ENCODE results near the gene SGCE. TPM values are rescaled to one million over a fixed set of nuclear protein-coding genes. Genes with fewer than 3 reads are reported as not detected.
"Not testable (repeated sequence)": the region's sequence is repeated elsewhere in the genome, so short reads cannot be mapped to it uniquely, and the experiment has no call there.

The SGCE gene
- under 1 TPM; 0.70 to 0.82 TPM for total RNA-seq
- 2.2 TPM for polyA plus RNA-seq

DNA sequence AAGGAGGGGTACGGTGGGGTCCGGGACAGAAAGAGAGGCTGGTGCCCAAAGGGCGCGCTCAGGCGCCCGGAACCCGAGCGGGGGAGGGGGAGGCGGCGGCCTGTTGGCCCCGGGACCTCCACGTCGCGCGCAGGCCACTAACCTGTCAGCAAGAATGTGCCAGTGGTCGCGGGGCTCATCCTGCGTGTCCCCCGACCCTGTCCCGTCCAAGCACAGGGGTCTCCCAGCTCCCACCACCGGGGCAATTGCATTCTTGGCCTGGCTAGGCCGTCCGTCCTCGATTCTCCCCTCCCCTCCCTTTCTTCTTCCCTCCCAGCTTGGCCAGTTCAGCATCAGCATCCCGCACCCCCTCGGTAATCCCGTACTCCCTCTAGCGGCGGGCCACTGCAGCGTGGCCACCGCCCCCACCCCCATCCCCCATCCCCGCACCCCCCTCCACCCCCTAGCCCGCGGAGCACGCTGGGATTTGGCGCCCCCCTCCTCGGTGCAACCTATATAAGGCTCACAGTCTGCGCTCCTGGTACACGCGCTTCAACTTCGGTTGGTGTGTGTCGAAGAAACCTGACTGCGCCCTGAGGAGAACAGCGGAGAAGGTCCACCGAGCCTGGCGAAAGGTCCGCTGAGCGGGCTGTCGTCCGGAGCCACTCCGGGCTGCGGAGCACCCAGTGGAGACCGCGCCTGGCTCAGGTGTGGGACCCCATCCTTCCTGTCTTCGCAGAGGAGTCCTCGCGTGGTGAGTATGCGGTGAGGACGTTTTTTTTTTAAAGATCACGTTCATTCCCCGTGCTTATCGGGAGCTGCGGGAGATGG is at the start of gene SGCE:
Gene SGCE (minus strand): TSS at position 286 of the 810 bp plus-strand sequence. CDS start 35 bp downstream, at position 251.
- Mint-ChIP-seq H3K27ac (peak within 1 kb of the TSS; percentile 36 to 88 (median 76)), H3K4me3 (peak within 1 kb of the TSS; percentile 83 to 92 (median 90)), H3K27me3 (peaks cover 32 to 34% of the 10 kb centered on the region in 2 donors), H3K4me1 (peaks cover 23 to 26% (median 24%) of the 10 kb centered on the region in 3 donors), H3K9me3 (peaks cover 0 to 2% (median 0%) of the 10 kb centered on the region in 5 donors), H3K36me3 (peaks cover 0 to 2% (median 0%) of the 10 kb centered on the region in 3 donors)
- H3K9me3 ChIP-seq (ENCODE audit: low read length): no peaks in the 10 kb centered on the region
- peak; percentile 21 to 64 (median 23) for DNase-seq
- ChIA-PET POLR2A (interaction anchor here (0.8 kb wide), 1 partner anchor 37 kb away, joined by 3 read pairs; no protein-coding TSS in a partner anchor), CTCF (interaction anchor here (0.7 to 1.0 kb wide), 2 partner anchors 145 to 207 kb away, joined by 3 read pairs; no protein-coding TSS in a partner anchor)
- no peak within 1 kb of the TSS for H3K27ac ChIP-seq (ENCODE audit: low read depth, low read length)
- peaks cover 20% of the 10 kb centered on the region for H3K4me1 ChIP-seq (ENCODE audit: insufficient read depth, low read length)
- H3K27me3 ChIP-seq (ENCODE audit: insufficient read depth, low read length, poor library complexity, severe bottlenecking): peaks cover 37% of the 10 kb centered on the region
- no peaks in the 10 kb centered on the region for H3K36me3 ChIP-seq (ENCODE audit: insufficient read depth, low read length)
- H3K4me3 ChIP-seq (ENCODE audit: low read length): peak within 1 kb of the TSS; percentile 49

- H3K27me3 Mint-ChIP-seq: peaks cover 8 to 25% of the 10 kb centered on the region in 2 donors
These were observed 49.5 kb upstream of the SGCE start for GRCh38 chr7:94705155-94706021.

DNA sequence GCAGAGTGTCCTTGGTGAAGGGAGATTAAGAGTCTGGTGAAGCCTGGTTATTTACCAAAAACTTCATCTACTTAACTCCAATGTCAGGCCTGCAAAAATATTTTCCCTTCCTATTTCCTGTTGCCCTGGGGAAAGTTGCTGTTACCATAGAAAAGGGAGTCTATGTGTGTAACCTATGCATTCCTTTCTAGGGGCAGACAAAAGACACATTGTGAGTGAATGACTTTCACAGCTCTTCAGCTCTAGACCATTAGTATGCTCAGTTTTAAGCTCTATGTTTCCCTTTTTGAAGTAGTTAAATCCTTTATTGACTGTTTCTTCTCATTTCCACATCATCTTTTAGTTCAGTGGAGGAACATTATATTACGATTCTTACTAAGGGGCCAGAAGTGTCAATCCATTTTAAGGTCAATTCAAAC is 45.6 kb upstream of the SGCE start:
- H3K36me3 Mint-ChIP-seq: no peaks in the 10 kb centered on the region
- Histone ChIP-seq H3K4me3 (ENCODE audit: low read length) (no peak overlapping the region), H3K4me1 (ENCODE audit: insufficient read depth, low read length) (no peaks in the 10 kb centered on the region), H3K27ac (ENCODE audit: low read depth, low read length) (no peak overlapping the region), H3K27me3 (ENCODE audit: insufficient read depth, low read length, poor library complexity, severe bottlenecking) (no peaks in the 10 kb centered on the region), H3K36me3 (ENCODE audit: insufficient read depth, low read length) (no peaks in the 10 kb centered on the region), H3K9me3 (ENCODE audit: low read length) (no peaks in the 10 kb centered on the region)
- ChIA-PET POLR2A (no interaction called here), CTCF (no interaction called here)
- H3K4me1 Mint-ChIP-seq: no peaks in the 10 kb centered on the region
- no peak overlapping the region for H3K27ac Mint-ChIP-seq
- no peaks in the 10 kb centered on the region for H3K9me3 Mint-ChIP-seq
- H3K27me3 Mint-ChIP-seq: peaks cover 8 to 25% of the 10 kb centered on the region in 2 donors
- H3K4me3 Mint-ChIP-seq: no peak overlapping the region
- no peak for DNase-seq

More at GRCh38 chr7:94705155-94706021, 49.5 kb upstream of the SGCE start:
- H3K4me1 Mint-ChIP-seq; H3K27me3 ChIP-seq (ENCODE audit: insufficient read depth, low read length, poor library complexity, severe bottlenecking); H3K4me1 ChIP-seq (ENCODE audit: insufficient read depth, low read length); H3K36me3 Mint-ChIP-seq; H3K27ac ChIP-seq (ENCODE audit: low read depth, low read length); DNase-seq; H3K27ac Mint-ChIP-seq; H3K9me3 ChIP-seq (ENCODE audit: low read length); H3K4me3 Mint-ChIP-seq; CTCF ChIA-PET; H3K36me3 ChIP-seq (ENCODE audit: insufficient read depth, low read length); H3K9me3 Mint-ChIP-seq; POLR2A ChIA-PET; H3K4me3 ChIP-seq (ENCODE audit: low read length): not testable (repeated sequence)

DNA sequence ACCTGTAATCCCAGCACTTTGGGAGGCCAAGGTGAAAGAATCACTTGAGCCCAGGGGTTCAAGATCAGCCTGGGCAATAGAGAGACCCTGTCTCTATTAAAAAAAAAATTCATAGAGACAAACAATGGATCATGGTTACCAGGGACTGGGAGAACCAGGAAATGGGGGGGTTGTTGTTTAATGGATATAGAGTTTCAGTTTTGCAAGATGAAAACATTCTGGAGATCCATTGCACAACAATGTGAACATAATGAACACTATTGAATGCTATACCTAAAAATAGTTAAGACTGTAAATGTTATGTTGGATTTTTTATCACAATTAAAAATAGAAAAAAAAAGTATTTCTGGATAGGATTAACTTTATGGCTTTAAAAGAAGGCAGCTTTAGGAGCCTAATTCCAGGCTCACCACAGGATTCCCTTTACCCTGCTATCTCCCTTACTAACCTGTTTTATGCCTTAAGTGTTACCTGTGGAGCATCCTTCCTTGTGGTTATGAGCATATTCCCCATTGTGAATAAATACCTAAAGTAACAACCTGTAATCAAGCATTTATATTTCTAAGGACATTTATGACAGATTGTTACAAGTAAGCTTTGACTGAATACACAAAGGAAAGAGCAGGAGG is 45.1 kb upstream of the SGCE start:
- no peaks in the 10 kb centered on the region for H3K9me3 Mint-ChIP-seq
- no peaks in the 10 kb centered on the region for H3K36me3 ChIP-seq (ENCODE audit: insufficient read depth, low read length)
- no peak overlapping the region for H3K27ac ChIP-seq (ENCODE audit: low read depth, low read length)
- H3K4me1 Mint-ChIP-seq: no peaks in the 10 kb centered on the region
- ChIA-PET POLR2A (no interaction called here), CTCF (no interaction called here)
- H3K27me3 ChIP-seq (ENCODE audit: insufficient read depth, low read length, poor library complexity, severe bottlenecking): no peaks in the 10 kb centered on the region
- no peak overlapping the region for H3K27ac Mint-ChIP-seq
- no peaks in the 10 kb centered on the region for H3K36me3 Mint-ChIP-seq
- H3K9me3 ChIP-seq (ENCODE audit: low read length): no peaks in the 10 kb centered on the region
- no peak overlapping the region for H3K4me3 Mint-ChIP-seq
- DNase-seq: no peak
- no peak overlapping the region for H3K4me3 ChIP-seq (ENCODE audit: low read length)
- peaks cover 8 to 23% of the 10 kb centered on the region in 2 donors for H3K27me3 Mint-ChIP-seq
- no peaks in the 10 kb centered on the region for H3K4me1 ChIP-seq (ENCODE audit: insufficient read depth, low read length)

- H3K4me3 ChIP-seq (ENCODE audit: low read length): no peak overlapping the region
- Mint-ChIP-seq H3K27me3 (peaks cover 2 to 22% of the 10 kb centered on the region in 2 donors), H3K36me3 (no peaks in the 10 kb centered on the region), H3K27ac (no peak overlapping the region), H3K9me3 (no peaks in the 10 kb centered on the region), H3K4me1 (no peaks in the 10 kb centered on the region), H3K4me3 (no peak overlapping the region)
- no peaks in the 10 kb centered on the region for H3K27me3 ChIP-seq (ENCODE audit: insufficient read depth, low read length, poor library complexity, severe bottlenecking)
- CTCF ChIA-PET: no interaction called here
- no peaks in the 10 kb centered on the region for H3K9me3 ChIP-seq (ENCODE audit: low read length)
- POLR2A ChIA-PET: no interaction called here
- no peak overlapping the region for H3K27ac ChIP-seq (ENCODE audit: low read depth, low read length)
- no peak for DNase-seq
- H3K36me3 ChIP-seq (ENCODE audit: insufficient read depth, low read length): no peaks in the 10 kb centered on the region
- H3K4me1 ChIP-seq (ENCODE audit: insufficient read depth, low read length): no peaks in the 10 kb centered on the region
These were observed 42.3 kb upstream of the SGCE start for GRCh38 chr7:94698275-94698674.

GRCh38 chr7:94697035-94697974 is 41.4 kb upstream of the SGCE start:
- DNase-seq: no peak
- H3K27me3 ChIP-seq (ENCODE audit: insufficient read depth, low read length, poor library complexity, severe bottlenecking): no peaks in the 10 kb centered on the region
- Mint-ChIP-seq H3K27ac (no peak overlapping the region), H3K4me1 (no peaks in the 10 kb centered on the region), H3K27me3 (peaks cover 0 to 16% of the 10 kb centered on the region in 2 donors), H3K4me3 (no peak overlapping the region), H3K9me3 (no peaks in the 10 kb centered on the region), H3K36me3 (no peaks in the 10 kb centered on the region)
- H3K27ac ChIP-seq (ENCODE audit: low read depth, low read length): no peak overlapping the region
- H3K9me3 ChIP-seq (ENCODE audit: low read length): no peaks in the 10 kb centered on the region
- H3K4me3 ChIP-seq (ENCODE audit: low read length): no peak overlapping the region
- CTCF ChIA-PET: no interaction called here
- H3K4me1 ChIP-seq (ENCODE audit: insufficient read depth, low read length): no peaks in the 10 kb centered on the region
- no peaks in the 10 kb centered on the region for H3K36me3 ChIP-seq (ENCODE audit: insufficient read depth, low read length)
- POLR2A ChIA-PET: no interaction called here

GRCh38 chr7:94687810-94688209 is 31.9 kb upstream of the SGCE start:
- POLR2A ChIA-PET: no interaction called here
- no peaks in the 10 kb centered on the region for H3K4me1 Mint-ChIP-seq
- Histone ChIP-seq H3K4me1 (ENCODE audit: insufficient read depth, low read length) (no peaks in the 10 kb centered on the region), H3K4me3 (ENCODE audit: low read length) (no peak overlapping the region), H3K36me3 (ENCODE audit: insufficient read depth, low read length) (no peaks in the 10 kb centered on the region), H3K27me3 (ENCODE audit: insufficient read depth, low read length, poor library complexity, severe bottlenecking) (no peaks in the 10 kb centered on the region), H3K9me3 (ENCODE audit: low read length) (no peaks in the 10 kb centered on the region), H3K27ac (ENCODE audit: low read depth, low read length) (no peak overlapping the region)
- CTCF ChIA-PET: no interaction called here
- no peak overlapping the region for H3K4me3 Mint-ChIP-seq
- peaks cover 0 to 2% (median 0%) of the 10 kb centered on the region in 5 donors for H3K9me3 Mint-ChIP-seq
- H3K27me3 Mint-ChIP-seq: peaks cover 5 to 9% of the 10 kb centered on the region in 2 donors
- H3K36me3 Mint-ChIP-seq: peaks cover 0 to 2% (median 0%) of the 10 kb centered on the region in 3 donors
- H3K27ac Mint-ChIP-seq: no peak overlapping the region
- DNase-seq: no peak
